Gastroesophageal sphincter (tissue), 3 donors: ENCODE results near the gene SUSD6.

Experiments
- CTCF ChIP-seq, 4 experiments: fragments of 200-600 bp in 2 of 4; fragments of 450-650 bp in 2 of 4; sonication (generic) in 1 of 4; IDR thresholded peaks; one replicate each; pipeline ENCODE4 v1.5.1; 2017 to 2019; ENCODE audit warnings: antibody characterized with exemption in 4 of 4, mild to moderate bottlenecking in 2 of 4, moderate library complexity in 2 of 4
- POLR2A ChIP-seq, 2 donors: fragments of 450-650 bp; IDR thresholded peaks; one replicate each; pipeline ENCODE4 v1.6.1; 2017; ENCODE audit warnings: antibody characterized with exemption in 2 of 2, mild to moderate bottlenecking in 2 of 2, moderate library complexity in 1 of 2
- POLR2AphosphoS5 ChIP-seq: sonication (generic); formaldehyde crosslinking; IDR thresholded peaks from one replicate; pipeline ENCODE4 v1.6.1; 2017; ENCODE audit warnings: antibody characterized with exemption

- TF ChIP-seq CTCF (IDR thresholded peaks at IDR 0.05) (no peak), POLR2A (IDR thresholded peaks at IDR 0.05) (no peak), POLR2AphosphoS5 (no peak)
Measured at GRCh38 chr14:69696633-69697557, 85.5 kb downstream of the SUSD6 start.
